ENCODE data around the gene PRM1. TPM values are rescaled to one million over a fixed set of nuclear protein-coding genes. Genes with fewer than 3 reads are reported as not detected.

PRM1 gene
- total and polyA plus RNA-seq, 2 of the 13 experiments (the other 11 are each of a cell fraction or from before 2014, with no cell fraction given) = not detected

DNA sequence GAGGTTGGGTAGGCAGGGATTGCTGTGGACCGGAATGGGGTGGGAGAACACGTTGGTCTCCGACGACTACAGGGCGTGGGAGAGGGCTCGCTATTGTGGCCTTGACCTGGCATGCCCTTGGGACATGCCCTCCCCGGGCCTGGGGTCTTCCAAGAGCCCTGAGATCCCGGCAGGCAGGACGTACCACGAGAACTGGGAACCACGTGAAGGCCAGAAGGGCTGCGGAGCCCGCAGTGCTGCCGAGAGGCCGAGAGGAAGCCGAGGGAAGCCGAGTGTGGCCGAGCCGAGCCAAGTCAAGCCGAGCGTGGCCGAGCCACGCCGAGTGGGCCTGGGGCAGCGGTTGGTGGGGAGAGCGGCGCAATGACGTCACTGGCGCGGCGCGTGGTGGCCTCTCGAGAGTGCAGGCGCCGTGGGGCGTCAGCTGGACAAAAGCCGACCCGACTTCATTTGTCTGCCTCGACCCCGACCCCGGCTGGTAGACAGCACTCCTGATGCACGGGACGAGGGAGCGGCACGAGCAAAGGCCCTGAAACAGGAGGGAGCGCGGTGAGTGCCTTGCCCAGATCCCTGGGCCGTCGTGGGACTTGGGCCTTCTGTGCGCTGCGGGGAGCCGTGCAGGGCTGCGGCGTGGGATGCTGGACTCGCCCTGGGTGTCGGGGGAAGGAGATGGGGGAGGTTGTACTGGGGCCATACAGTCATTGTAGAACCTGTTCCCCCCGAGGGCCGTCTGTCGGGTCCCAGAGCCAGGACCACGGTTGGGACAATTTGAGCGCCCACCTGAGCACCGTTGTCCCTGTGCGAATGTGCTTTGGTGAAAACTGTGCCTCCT is 31.7 kb downstream of the PRM1 start (continued):
- TF ChIP-seq AGO1 (IDR thresholded peaks at IDR 0.05; ENCODE audit: low read depth, low read length, poor library complexity, severe bottlenecking) (peak; percentile 39), CHD4 (IDR thresholded peaks at IDR 0.05; ENCODE audit: borderline replicate concordance, low read length) (no peak), ZNF558 (CRISPR knock-in tag; IDR thresholded peaks at IDR 0.05; ENCODE audit: borderline replicate concordance) (0 out of 2 replicates have a peak, but pooled peaks have one; percentile 8), GZF1 (CRISPR knock-in tag; IDR thresholded peaks at IDR 0.05) (no peak), ZNF274 (CRISPR knock-in tag; IDR thresholded peaks at IDR 0.05) (0 out of 2 replicates have a peak, but pooled peaks have one; percentile 25), ZNF563 (CRISPR knock-in tag; IDR thresholded peaks at IDR 0.05) (peak; percentile 41; the same call in 1 of the 2 replicates), POLR2AphosphoS2 (IDR thresholded peaks at IDR 0.05; ENCODE audit: low read depth, low read length) (no peak), KDM1A (CRISPR knock-in tag; IDR thresholded peaks at IDR 0.05) (no peak), HDAC2 (CRISPR knock-in tag; IDR thresholded peaks at IDR 0.05) (no peak), RBFOX2 (IDR thresholded peaks at IDR 0.05; ENCODE audit: low read depth, low read length) (0 out of 2 replicates have a peak, but pooled peaks have one; percentile 14), ZNF703 (CRISPR knock-in tag; IDR thresholded peaks at IDR 0.05; ENCODE audit: borderline replicate concordance) (no peak), EED (CRISPR knock-in tag; IDR thresholded peaks at IDR 0.05) (0 out of 2 replicates have a peak, but pooled peaks have one; percentile 35), ZNF333 (CRISPR knock-in tag; IDR thresholded peaks at IDR 0.05; ENCODE audit: borderline replicate concordance) (no peak), TMF1 (CRISPR knock-in tag; IDR thresholded peaks at IDR 0.05; ENCODE audit: low read depth) (no peak), HOXA3 (CRISPR knock-in tag; IDR thresholded peaks at IDR 0.05) (peak; percentile 62), ZNF317 (CRISPR knock-in tag; IDR thresholded peaks at IDR 0.05) (no peak), HMG20B (CRISPR knock-in tag; conservative IDR thresholded peaks at IDR 0.05) (no peak), MTA1 (CRISPR knock-in tag; IDR thresholded peaks at IDR 0.05; ENCODE audit: borderline replicate concordance) (peak; percentile 45; the same call in 1 of the 2 replicates), ZKSCAN8 (CRISPR knock-in tag; IDR thresholded peaks at IDR 0.05; ENCODE audit: borderline replicate concordance) (no peak), SAFB2 (CRISPR knock-in tag; IDR thresholded peaks at IDR 0.05; ENCODE audit: borderline replicate concordance, low read depth) (no peak; the same call in 1 of the 2 replicates)
- TF ChIP-seq, protein P1, sequence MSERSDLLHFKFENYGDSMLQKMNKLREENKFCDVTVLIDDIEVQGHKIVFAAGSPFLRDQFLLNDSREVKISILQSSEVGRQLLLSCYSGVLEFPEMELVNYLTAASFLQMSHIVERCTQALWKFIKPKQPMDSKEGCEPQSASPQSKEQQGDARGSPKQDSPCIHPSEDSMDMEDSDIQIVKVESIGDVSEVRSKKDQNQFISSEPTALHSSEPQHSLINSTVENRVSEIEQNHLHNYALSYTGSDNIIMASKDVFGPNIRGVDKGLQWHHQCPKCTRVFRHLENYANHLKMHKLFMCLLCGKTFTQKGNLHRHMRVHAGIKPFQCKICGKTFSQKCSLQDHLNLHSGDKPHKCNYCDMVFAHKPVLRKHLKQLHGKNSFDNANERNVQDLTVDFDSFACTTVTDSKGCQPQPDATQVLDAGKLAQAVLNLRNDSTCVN (CRISPR knock-in tag; IDR thresholded peaks at IDR 0.05; ENCODE audit: borderline replicate concordance) = no peak
- TF ChIP-seq, protein P2, sequence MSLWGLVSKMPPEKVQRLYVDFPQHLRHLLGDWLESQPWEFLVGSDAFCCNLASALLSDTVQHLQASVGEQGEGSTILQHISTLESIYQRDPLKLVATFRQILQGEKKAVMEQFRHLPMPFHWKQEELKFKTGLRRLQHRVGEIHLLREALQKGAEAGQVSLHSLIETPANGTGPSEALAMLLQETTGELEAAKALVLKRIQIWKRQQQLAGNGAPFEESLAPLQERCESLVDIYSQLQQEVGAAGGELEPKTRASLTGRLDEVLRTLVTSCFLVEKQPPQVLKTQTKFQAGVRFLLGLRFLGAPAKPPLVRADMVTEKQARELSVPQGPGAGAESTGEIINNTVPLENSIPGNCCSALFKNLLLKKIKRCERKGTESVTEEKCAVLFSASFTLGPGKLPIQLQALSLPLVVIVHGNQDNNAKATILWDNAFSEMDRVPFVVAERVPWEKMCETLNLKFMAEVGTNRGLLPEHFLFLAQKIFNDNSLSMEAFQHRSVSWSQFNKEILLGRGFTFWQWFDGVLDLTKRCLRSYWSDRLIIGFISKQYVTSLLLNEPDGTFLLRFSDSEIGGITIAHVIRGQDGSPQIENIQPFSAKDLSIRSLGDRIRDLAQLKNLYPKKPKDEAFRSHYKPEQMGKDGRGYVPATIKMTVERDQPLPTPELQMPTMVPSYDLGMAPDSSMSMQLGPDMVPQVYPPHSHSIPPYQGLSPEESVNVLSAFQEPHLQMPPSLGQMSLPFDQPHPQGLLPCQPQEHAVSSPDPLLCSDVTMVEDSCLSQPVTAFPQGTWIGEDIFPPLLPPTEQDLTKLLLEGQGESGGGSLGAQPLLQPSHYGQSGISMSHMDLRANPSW (CRISPR knock-in tag; IDR thresholded peaks at IDR 0.05; ENCODE audit: borderline replicate concordance) = no peak
- TF ChIP-seq, protein P3, sequence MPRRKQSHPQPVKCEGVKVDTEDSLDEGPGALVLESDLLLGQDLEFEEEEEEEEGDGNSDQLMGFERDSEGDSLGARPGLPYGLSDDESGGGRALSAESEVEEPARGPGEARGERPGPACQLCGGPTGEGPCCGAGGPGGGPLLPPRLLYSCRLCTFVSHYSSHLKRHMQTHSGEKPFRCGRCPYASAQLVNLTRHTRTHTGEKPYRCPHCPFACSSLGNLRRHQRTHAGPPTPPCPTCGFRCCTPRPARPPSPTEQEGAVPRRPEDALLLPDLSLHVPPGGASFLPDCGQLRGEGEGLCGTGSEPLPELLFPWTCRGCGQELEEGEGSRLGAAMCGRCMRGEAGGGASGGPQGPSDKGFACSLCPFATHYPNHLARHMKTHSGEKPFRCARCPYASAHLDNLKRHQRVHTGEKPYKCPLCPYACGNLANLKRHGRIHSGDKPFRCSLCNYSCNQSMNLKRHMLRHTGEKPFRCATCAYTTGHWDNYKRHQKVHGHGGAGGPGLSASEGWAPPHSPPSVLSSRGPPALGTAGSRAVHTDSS (CRISPR knock-in tag; conservative IDR thresholded peaks at IDR 0.05) = no peak
- TF ChIP-seq, protein P4, sequence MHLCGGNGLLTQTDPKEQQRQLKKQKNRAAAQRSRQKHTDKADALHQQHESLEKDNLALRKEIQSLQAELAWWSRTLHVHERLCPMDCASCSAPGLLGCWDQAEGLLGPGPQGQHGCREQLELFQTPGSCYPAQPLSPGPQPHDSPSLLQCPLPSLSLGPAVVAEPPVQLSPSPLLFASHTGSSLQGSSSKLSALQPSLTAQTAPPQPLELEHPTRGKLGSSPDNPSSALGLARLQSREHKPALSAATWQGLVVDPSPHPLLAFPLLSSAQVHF (CRISPR knock-in tag; IDR thresholded peaks at IDR 0.05) = 0 out of 2 replicates have a peak, but pooled peaks have one; percentile 63
